Measurements from ENCODE around the gene MRAS.

The MRAS gene

GRCh38 chr3:138338811-138339210 is 9.6 kb upstream of the MRAS start:
- in situ Hi-C loops (cut with MboI; ENCODE audit: low sequenced_read_pairs), result no loop called here

- in situ Hi-C loops (cut with MboI; ENCODE audit: low sequenced_read_pairs), result no loop called here
Observed at GRCh38 chr3:138340511-138340910, 7.9 kb upstream of the MRAS start.

- in situ Hi-C loops (cut with MboI; ENCODE audit: low sequenced_read_pairs), result no loop called here
Observed at GRCh38 chr3:138344754-138345153, 3.6 kb upstream of the MRAS start.

- in situ Hi-C loops (cut with MboI; ENCODE audit: low sequenced_read_pairs), result no loop called here
Observed at GRCh38 chr3:138348754-138349739, 668 bp downstream of the MRAS start.

- in situ Hi-C loops (cut with MboI; ENCODE audit: low sequenced_read_pairs), result no loop called here
Observed at GRCh38 chr3:138349926-138350665, 1.7 kb downstream of the MRAS start.

GRCh38 chr3:138351151-138351550 is 2.8 kb downstream of the MRAS start:
- in situ Hi-C loops (cut with MboI; ENCODE audit: low sequenced_read_pairs), result no loop called here

GRCh38 chr3:138351916-138352550 is 3.7 kb downstream of the MRAS start:
- in situ Hi-C loops (cut with MboI; ENCODE audit: low sequenced_read_pairs), result no loop called here

GRCh38 chr3:138354376-138354775 is 6.0 kb downstream of the MRAS start:
- in situ Hi-C loops (cut with MboI; ENCODE audit: low sequenced_read_pairs), result no loop called here

- in situ Hi-C loops (cut with MboI; ENCODE audit: low sequenced_read_pairs), result no loop called here
Observed at GRCh38 chr3:138355071-138355470, 6.7 kb downstream of the MRAS start.

GRCh38 chr3:138356730-138357405 is 8.5 kb downstream of the MRAS start:
- in situ Hi-C loops (cut with MboI; ENCODE audit: low sequenced_read_pairs), result no loop called here

GRCh38 chr3:138359148-138359918 is 11.0 kb downstream of the MRAS start:
- in situ Hi-C loops (cut with MboI; ENCODE audit: low sequenced_read_pairs), result no loop called here

- in situ Hi-C loops (cut with MboI; ENCODE audit: low sequenced_read_pairs), result no loop called here
Observed at GRCh38 chr3:138359919-138360868, 11.8 kb downstream of the MRAS start.

GRCh38 chr3:138360869-138361525 is 12.6 kb downstream of the MRAS start:
- in situ Hi-C loops (cut with MboI; ENCODE audit: low sequenced_read_pairs), result no loop called here

GRCh38 chr3:138361561-138361971 is 13.2 kb downstream of the MRAS start:
- in situ Hi-C loops (cut with MboI; ENCODE audit: low sequenced_read_pairs), result no loop called here

- in situ Hi-C loops (cut with MboI; ENCODE audit: low sequenced_read_pairs), result no loop called here
Observed at GRCh38 chr3:138362538-138362937, 14.2 kb downstream of the MRAS start.

GRCh38 chr3:138363322-138363721 is 14.9 kb downstream of the MRAS start:
- in situ Hi-C loops (cut with MboI; ENCODE audit: low sequenced_read_pairs), result no loop called here

GRCh38 chr3:138364356-138365252 is 16.2 kb downstream of the MRAS start:
- in situ Hi-C loops (cut with MboI; ENCODE audit: low sequenced_read_pairs), result no loop called here

GRCh38 chr3:138365253-138365555 is 16.8 kb downstream of the MRAS start:
- in situ Hi-C loops (cut with MboI; ENCODE audit: low sequenced_read_pairs), result no loop called here

Data from hTERT RPE-1 (cell line).